CD4-positive, alpha-beta T cell treated with Interleukin-15 for 1 hour (primary cell): Measurements from ENCODE around the gene MS4A6E.
"Not testable (repeated sequence)": the region's sequence is repeated elsewhere in the genome, so short reads cannot be mapped to it uniquely, and the experiment has no call there.

ENCODE experiments used
- DNase-seq: peaks from one replicate; pipeline ENCODE4 v3.0.0-alpha.2; 2020

MS4A6E gene

DNA sequence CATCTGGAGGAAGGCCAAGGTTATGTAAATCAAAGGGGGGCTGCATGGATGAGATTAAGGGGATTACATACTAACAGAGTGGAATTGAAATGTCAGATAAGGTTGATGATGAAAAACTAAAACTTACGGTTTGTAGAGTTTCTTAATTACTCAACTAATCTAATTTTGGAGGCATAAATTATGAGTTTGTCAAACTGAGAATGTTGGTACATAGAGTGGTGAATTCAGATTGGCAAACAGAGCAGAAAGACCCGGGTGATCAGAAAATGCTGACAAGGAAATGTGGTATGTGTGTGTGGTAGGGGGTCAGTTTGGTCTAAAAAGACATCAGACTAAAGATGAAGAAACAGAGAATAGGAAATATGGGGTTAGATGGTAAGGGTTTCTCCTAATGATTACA lies 11.0 kb downstream of the MS4A6E start:
- DNase-seq = no peak

DNA sequence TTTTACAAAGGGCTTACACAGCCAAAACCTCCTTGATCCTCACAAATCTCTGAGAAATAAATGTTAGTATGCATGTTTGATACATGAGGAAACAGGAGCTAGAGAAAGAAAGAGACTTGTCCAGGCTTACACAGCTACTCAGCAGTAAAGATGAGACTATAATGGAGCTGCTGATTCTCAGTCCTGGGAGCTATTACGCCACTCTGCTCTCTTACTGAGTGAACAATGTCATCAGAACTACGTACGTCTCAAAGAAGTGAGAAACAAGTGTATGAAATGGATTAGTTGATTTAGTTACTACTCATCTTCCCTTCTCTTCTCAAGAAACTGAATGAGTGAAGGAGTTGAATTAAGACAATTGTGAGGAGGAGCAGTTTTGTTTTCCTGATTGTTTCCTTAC lies 12.3 kb downstream of the MS4A6E start:
- DNase-seq = no peak

DNA sequence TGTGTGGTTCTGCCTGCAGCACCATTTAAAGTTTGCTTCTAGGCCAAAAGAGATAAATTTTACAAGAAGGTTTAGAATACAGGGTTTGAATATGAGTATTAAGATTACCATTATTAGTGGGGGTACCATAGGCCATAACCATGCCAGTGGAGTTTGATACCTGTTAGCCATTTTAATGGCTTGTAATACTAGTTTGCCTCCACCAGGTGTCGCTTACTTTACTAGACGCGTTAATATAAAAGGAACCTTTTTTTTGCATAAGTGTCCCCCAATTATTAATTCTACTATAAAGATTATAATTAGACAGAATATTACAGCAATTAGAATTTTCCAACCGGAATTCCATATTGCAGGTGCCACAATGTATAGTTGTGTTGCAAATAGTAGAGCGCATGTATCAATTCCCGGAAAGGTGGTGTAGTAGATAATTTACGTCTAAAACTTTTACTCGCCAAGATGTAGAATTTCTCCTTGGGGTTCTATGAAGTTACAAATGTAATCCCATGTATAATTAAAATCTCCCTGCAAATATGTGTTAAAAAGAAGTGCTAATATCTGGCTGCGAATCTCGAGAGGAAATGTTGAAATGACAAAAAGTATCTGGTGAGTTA lies 16.1 kb downstream of the MS4A6E start:
- DNase-seq = no peak

DNA sequence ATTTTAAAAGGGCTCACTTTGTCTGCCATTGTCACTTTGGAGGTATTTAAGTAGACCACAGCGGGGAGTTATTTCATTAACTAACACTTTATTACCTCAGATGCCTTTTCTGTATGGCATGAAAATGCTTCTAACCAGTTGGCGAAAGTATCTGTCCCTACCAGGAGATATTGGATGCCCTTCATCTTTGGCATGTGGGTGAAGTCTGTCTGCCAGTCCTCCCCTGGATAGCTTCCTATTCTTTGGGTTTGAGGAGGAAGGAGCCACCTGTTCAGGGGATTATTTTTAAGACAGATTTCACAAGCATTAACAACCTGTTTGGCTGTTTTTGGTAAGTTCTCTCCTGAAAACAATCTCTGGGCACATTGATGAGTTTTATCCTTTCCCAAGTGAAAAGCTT lies 17.1 kb downstream of the MS4A6E start:
- no peak for DNase-seq

DNA sequence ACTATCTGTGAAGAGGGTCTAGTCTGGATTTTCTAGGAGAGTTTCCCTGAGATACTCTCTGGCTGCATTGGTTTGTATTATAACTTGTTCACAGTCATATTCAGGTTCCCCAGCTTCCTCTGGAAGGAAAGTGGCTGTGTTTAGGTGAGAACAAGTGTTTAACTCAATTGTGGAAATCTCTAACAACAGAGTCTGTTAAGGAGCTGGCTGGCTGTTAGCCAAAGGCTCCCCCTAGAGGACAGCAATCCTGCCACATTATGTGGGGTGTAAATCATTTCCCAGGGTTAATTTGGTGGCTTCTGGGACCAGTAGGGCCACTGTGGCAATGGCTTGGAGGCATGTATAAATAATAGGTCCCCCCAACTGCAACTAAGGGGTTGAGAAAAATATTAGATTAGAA lies 18.4 kb downstream of the MS4A6E start:
- no peak for DNase-seq

DNA sequence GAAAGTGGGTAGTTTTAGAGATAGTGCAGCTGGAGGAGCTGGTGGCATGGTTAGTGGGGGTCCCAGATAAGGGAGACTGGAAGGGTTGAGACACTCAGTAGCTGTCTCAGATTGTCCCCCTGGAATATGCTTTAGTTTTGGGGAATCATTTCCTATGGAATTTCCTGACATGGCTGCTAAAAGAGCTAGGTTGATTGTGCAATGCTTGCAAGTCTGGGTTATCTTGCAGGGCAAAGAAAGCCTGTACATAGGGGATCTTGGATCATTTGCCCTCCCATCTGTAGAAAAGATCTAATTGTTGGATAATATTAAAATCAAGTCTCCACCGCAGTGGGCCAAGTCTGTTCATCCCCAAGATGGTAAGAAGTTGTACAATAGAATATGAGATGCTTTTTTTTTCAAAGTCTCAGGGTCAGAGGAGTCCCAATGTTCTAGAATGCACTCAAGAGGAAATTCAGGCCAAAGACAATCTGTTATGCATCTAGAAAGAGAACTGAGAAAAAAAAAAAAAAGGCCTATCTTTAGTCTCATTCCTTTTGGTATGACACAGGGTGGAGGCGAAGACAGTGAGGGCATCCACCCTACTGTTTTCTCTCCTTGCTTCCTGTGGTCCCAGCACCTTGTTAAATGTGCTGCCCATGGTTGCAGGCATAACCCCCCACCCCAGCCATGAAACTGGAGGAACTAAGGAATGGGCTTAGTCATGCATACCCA lies 20.2 kb downstream of the MS4A6E start:
- DNase-seq = no peak

DNA sequence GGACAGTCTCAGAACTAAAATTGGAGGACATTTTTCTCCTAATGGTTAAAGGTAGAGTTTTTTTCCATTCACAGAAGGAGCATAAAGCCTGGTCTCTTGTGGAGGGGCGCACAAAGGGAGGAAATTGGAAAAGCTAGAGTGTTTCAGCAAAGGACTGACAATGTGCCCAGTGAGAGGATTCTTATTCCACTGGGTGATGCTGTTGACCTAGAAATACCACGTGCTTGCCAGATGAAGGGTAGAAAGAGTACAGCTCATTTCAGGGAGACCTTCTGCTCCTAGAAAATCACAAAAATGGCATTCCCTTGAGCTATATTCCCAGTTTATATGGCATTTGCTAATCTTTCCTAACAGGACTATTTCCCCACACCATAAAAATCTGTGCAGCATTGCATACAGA lies 21.1 kb downstream of the MS4A6E start:
- no peak for DNase-seq

DNA sequence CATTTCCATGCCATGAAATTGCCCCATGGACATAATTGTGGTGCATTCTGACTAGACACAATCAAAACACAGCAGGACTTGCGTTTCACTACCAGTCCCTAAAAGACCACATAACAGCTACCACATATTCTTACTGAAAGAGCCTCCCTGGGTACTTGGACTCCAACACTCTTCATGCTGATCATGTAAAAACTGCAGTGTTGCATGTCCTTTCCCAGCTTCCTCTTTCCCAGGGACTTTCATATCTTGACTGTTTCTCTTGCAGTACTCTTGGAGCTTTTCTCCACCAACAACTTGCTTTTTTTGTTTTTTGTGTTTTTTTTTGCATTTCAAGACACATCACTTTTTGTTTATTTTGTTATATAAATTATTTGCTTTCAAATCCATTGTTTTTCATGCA lies 22.9 kb downstream of the MS4A6E start:
- DNase-seq = no peak

DNA sequence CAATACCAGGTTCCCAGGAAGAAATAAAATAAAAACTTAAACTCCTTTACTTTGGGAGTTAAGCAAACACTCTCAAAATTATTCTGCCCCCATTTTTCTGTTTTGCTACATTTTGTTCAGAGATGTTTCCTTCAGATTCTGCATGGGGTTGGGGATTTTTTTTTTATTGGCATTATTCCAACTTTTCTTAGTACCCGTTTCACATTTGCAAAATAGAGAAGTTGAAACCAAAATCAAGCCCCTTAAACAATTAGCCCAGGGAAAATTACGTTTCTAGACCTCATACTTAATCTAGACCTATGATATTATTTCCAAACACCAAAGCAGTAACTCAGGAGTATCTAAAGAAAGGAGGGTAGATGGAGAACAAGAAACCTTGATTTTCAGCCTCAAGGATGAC lies 30.7 kb downstream of the MS4A6E start:
- DNase-seq = no peak

DNA sequence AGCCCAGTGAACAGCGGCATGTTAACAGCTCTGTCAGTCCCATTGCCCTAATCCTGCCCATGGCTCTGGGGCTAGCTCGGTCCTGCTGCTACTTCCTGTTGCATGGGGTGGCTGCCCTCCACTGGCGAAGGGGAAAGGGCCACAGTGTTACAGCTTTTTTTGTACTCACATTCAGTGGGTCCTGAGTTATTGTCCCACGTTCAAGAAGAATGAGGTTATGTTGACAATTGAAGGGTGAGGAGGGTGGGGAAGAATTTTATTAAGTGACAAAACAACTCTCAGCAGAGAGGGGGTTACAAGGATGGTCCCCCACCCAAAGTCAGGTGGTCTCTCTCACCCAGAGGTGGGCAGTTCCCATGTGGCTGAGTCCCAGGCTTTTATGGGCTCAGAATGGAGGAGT lies 33.6 kb downstream of the MS4A6E start:
- DNase-seq = no peak

DNA sequence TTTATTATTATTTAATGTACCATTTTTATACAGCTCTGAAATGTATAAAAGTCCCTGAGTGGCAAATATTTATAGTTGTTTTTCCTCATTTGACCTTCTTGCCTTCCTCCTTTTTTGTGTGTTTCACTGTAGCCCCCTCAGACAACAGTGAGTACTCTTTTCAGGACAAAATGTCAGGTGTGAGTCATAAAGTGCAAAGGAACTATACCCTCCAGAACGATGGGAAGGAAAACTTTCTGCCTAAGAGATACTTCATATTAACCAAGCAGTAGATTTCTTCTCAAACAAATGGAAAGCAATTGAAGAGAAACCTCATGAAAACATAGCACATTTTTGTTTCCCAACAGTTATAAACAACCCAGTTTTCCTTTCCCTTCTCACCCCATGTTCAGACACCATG lies 35.2 kb downstream of the MS4A6E start:
- DNase-seq = no peak

DNA sequence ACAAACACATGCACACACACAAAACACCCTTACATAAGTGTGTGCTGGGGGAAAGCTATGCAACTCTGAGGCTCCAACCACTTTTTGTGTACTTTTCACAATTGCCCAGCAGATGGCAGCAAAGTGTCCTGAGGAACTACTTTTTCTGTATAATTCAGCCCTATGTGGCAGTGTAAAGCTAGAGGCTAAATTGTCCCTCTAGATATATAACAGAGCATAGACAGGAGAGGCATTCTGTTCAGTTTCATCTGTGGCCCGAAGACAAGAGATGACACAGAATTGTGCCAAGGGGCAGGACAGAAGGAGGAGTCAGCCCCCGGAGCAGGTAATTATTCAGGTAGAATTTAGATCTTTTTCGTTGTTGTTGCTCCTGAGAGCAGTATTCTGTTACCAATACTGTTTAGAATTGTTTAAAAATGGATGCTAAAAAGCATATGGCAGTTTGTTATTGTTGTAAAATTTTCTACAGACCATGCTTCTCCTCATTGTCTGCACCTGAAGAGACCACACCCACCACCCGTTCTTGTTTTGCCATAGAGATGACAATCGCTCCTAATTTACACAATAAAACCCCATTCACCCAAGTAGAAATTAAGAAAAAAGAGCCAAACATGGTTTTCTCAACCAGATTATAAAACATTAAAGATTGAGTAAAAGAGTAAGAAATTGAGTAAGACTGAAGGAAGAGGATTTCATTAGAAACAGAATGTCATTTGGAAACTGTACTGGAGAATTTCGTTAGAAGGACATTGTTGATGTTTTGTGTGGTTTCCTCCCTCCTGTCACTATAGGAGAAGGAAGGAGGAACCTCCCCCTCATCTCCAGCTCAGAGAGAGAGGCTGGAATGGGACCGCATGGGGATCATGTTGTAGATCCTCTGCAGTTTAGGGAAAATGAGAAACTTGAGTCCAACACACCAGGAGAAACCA lies 36.8 kb downstream of the MS4A6E start:
- peak; percentile 70 for DNase-seq

DNA sequence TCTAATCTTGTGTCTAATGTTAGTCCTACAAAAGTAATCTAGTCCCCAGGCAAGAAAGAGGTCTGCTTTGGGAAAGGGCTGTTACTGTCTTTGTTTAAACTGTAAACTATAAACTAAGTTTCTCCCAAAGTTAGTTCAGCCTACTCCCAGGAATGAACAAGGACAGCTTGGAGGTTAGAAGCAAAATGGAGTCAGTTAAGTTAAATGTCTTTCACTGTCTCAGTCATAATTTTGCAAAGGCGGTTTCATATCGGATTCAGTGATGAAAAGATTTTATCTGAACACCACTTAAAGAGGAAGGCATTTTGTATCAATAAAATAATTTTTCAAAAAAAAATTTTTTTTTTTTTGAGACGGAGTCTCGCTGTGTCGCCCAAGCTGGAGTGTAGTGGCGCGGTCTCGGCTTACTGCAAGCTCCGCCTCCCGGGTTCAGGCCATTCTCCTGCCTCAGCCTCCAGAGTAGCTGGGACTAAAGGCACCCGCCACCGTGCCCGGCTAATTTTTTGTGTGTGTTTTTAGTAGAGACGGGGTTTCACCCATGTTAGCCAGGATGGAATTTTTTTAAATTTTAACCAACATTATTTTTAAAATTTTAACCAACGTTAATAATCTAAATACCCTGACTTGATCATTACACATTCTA lies 39.3 kb downstream of the MS4A6E start:
- not testable (repeated sequence) for DNase-seq

DNA sequence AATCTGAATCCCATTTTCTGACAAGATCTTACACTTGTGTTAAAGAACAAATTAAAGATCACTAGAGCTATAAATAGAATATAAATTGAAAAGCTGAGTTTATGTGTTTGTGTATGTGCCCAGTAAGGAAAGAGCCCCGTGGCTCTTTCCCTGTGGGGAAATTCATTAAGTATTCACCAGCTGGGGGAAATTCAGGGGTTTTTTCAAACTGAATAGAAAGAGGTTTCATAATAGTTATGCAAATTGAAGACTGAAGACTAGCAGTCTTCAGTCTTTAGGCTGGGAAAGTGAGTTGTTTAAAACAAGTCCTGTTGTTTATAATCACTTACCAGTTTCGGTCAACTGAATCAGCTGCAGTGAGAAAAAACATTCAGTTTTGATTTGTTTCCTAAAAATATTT lies 40.0 kb downstream of the MS4A6E start:
- DNase-seq = peak; percentile 24

DNA sequence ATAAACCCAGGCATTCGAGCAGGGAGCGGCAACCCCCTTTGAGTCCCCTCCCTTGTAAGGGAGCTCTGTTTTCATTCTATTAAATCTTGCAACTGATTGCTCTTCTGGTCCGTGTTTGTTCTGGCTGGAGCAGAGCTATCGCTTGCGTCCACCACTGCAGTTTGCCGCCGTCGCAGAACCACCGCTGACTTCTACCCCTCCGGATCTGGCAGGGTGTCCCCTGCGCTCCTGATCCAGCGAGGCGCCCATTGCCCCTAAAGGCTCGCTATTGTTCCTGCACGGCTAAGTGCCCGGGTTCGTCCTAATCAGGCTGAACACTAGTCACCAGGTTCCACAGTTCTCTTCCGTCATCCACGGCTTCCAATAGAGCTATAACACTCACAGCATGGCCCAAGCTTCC lies 40.8 kb downstream of the MS4A6E start:
- DNase-seq = no peak

DNA sequence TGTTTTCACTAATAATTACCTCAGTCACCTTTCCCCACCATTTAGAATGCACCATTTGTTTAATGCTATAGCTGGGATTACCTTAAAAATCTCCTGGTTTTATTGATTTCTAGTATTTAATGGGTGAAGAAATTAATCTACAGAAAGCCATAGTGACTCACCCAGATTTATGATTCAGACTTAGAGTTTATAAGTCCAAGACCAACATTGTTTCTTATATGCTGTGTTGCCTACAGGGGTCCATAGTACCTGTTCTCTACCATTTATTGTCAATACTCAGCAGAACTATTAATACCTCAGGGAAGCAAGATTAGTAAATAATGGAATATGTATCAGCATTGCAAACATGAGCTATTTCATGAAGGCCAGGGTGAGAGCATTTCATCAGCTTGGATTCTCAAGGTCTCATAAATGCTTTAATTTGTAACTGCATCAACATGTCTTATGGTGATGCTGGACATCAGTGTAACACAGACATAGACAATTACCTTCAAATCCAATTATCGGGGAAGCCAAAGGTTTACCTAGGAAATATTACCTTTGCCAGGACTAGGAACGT lies 43.3 kb downstream of the MS4A6E start:
- no peak for DNase-seq

DNA sequence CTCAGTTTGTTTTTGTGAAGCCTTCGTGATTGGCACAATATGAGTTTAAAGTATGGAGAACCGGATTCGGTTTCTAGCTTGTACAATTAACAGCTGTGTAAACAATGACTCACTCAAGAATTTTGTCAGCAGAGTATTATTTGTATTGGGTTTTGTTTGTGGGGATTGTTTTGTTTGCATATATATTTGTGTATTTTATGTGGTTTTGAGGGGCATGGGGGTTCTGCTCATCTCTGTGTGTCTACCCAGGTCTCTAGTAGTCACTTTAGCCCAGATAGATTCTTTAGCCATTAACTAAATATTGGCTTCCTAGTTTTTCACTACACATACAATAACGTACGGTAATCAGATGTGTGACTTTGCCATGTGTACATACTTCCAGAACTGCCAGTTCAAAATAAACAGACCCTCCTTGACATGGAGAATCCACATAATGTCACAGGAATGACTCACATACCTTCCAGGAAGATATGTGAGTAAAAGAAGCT lies 43.8 kb downstream of the MS4A6E start:
- DNase-seq = no peak

DNA sequence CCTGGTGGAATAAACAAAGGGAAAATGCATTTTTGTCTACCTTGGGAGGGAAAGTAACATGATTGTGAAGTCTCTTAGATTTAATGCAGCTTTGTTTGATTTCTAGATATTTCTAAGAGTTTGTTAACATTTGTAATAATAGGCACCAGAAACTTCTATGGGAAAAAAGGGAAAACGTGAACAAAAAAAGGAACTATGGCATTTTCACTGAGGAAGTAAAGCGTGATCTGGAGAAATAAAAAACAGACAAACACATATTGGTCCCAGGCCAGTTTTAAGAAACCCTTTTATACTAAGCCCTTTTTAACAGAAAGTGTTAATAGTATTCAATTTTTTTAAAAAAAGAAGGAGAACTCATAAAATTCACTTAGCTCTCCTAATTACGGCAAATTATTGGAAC lies 44.3 kb downstream of the MS4A6E start:
- DNase-seq = no peak

DNA sequence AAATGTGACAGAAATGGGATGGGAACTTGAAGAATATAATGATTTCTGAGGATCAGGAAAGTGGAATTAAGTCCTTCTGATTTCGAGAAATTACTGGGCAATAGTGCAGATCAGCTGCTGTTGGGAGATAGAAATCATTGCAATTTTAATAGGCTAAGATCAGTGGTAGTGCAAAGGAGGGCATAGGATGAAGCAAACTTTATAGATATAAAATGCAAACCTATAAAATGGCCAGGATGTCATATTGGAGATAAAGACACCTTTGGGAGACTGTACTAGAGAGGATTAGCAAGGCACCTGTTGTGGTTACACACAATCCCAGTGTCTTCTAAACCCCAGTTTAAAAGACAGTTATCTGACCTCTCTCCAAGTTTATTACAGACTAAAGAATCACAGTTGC lies 44.8 kb downstream of the MS4A6E start:
- no peak for DNase-seq

DNA sequence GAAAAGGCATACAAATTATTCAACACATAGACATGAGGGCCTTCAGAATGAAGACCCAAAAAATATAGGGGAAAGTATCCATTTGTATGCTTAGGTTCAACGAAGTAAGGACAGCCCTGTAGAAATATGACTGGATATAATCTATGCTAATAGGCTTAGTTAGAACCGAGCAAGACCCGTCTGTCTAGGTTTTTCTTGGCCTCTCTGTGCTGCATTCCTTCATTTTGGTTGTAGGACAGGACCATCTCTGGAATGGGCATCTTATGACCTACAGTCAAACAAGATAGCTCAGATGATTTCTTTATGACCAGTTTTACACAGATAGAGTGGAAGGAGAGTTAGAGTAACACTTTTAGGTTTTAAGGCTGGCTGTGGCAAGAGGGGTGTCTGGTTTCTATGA lies 45.7 kb downstream of the MS4A6E start:
- DNase-seq = no peak

DNA sequence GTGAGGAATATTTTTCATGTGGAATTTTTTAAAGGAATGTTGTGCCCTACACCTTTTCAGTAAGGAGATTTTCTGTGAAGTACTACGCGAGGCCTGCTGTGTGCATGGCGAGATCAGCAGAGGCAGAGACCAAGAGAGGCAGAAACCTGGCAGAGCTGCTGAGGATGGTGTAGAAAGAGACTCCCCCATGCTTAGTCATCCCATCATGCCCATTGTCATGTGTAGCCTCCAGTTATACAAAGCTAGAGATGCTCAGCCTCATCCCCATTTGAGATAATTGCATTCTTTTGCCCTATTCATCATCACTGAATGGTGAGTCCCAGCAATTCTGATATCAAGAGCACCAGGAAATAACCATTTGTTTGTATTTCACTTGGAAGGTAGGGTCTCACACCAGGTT lies 48.3 kb downstream of the MS4A6E start:
- DNase-seq = no peak

DNA sequence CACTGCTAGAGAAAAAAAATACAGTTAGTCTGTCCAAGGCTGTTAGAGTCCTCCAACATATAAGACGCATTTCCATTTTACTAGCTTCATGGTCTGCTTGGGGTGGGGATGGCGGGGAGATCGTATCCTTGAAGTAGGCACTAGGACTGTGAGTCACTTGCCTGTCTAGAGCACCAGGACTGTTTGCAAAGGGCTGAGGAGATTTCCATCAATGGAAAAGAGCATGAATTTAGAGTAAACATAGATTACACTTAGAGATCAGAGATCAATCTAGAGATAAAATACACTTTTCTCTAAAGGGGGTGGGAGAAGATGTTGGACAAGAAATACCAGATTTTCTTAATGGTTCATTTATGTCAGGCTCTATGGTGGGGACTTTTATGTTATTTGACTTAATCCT lies 49.5 kb downstream of the MS4A6E start:
- no peak for DNase-seq
